ENCODE measurements around the gene MSMB. TPM values are rescaled to one million over a fixed set of nuclear protein-coding genes. Genes with fewer than 3 reads are reported as not detected.

The MSMB gene
- total RNA-seq, 1 donor from 2014 or later: not detected

DNA sequence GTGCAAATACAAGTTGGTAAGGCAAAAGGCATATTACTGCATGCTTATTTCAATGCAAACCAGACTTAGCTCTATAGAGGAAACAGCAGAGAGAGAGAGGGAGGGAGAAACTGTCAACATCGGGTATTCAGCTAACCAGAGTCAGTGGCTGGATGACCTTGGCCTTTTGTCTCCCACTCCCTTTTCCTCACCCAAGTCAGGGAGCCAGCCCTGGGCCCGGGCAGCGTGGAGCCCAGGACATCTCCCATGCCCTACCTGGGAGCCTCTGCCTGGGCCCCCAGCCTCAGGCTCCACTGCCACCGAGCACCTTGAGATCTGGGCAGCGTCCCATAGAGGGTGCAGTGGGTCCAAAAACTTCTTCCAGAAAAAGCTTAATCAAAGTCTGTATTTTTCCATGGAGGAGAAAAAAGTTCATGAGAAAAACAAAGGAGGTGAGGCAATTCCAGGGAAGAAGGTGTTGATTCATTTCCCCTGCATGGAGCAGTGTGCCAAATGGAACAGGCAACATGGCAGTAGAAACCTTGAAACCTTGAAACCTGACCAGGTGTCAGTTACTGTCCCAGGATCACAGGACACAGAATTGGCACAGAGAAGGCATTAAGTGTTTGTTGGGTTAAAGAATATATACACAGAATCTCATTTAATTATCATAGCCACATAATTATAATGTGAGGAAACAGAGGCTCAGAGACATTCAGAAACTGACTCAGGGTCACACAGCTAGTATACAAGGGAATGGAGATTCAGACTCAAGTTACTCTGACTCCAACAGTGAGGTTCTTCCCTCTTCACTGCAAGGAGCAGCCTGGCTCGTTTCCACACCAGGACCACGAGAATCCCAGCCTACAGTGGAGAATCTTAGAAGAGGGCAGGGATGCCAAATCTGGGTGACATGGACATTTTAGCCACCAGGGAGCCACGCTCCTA is 9.9 kb downstream of the MSMB start:
- no peak for DNase-seq (ENCODE audit: low spot score)

DNA sequence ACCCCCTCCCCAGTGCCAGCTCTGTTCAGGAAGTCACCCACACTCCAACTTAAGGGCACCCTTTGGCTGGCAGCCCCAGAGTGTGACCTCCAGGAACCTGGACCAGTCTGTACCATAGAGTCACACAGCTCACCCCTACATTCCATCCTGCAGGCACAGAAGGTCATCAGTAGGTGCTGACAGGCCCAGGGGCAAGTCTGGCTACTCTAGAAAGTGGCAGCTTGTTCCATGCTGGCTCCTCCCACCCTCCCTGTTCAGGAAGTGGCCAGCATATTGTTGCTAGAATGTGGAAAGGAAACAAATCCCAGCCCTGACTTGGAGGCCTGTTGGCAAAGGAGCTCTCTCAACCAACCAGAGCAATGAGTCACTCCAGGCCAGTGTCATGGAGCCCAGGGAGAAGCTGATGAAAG is 12.5 kb downstream of the MSMB start:
- no peak for DNase-seq (ENCODE audit: low spot score)

DNA sequence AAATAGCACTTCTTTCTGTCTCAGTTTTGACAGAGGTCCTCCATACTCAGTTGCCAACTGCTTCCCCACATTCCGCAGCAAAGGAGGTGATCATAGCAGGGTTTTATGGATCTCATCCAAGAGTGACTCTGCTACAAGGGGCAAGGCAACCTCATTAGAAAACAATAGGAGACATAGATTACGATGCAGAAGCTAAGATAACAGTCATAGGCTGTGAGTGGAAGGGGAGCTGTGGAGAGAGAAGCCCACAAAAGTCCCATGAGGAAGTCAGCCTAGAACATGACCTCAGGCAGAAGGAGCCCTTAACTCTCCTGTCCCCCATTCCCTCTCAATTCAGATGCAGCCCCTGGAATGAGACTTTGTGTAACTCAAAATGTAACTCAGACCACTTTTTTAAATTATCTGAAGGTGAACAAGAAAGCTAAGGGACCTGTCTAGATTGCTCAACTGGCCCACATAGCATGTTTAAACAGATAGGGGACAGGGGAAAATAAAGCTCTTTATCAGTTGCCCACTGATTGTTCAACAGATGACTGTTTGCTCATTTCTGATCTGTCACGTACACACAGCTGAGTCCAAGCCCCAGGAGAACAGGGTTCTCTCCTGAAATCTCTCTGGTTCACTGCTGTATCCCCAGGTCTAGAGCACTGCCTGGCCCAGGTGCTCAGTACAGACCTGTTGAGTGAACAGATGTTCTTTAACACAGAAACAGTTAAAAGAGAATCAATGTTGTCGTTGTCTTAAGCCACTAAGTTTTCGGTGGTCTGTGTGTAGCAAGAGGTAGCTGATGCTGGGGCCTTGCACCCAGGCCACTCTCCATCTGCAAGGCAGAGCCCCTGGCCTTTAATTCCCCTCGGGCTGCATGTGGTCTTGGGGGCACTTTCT is 14.2 kb downstream of the MSMB start:
- DNase-seq (ENCODE audit: low spot score): no peak

DNA sequence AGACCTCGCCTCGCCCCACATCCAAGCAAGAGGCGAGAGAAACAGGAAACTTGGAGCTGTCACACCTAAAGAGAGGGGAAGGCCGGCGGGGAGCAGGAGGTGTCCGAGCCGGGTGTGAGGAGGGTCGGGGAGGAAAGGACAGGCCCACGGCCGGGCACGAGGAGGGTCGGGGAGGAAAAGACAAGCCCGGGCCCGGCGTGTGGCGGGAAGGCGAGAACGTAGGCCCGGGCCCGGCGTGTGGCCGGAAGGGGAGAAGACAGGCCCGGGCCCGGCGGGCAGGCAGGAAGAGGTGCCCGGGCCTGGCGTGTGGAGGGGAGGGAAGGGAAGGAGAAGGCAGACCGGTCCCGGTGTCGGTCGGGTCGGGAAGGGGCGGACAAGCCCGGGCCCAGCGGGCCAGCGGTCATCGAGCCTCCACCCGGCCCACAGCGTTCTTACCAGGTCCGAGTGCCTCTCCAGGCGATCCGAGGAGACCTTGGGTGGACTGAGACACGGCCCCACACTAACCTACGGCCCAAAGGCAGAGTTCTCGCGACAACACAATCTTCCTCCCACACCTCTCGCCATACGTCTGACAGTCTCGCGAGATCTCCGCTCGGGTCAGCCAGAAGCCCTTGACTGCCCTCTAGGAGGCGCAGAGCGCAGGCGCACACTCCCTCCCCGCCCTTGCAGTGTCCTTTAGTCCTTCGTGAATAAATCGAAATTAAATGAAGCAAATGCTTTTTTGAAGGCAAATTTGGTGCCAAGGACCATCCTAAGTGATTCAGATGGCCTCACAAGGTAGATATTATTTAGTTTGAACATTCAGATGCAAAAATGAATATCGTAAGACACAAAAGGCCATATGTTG is 15.8 kb downstream of the MSMB start, which contains the start of gene NCOA4:
Gene NCOA4, minus strand, starts transcription at position 533 of the 847 bp plus-strand sequence. CDS start 13,943 bp downstream, outside the sequence.
- DNase-seq (ENCODE audit: low spot score): peak; percentile 99

DNA sequence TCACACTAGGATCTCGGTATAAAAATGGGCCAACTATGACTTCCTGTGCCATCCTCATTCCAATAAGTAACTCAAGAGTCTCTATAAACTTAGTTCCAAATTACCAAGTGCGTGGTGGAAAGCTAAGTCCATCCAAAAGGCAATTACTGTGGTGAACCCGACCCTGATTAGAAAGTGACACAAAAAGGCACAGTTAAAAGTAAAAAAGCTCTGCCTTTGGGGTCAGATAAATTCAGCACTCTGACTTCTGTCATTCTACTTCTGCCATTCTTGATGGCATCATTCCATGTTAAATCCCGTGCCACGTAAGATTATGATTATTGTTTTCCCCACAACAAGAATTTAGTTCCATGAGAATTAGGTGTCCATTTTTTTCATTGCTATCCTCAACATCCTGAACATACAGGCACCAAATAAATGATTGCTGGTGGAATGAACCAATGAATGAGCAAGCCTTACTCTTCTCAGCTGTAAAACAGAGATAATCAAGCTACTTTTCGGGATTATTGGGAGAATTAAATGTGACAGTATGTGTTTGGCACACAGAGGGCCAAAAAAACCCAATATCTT is 16.5 kb downstream of the MSMB start:
- DNase-seq (ENCODE audit: low spot score): no peak

DNA sequence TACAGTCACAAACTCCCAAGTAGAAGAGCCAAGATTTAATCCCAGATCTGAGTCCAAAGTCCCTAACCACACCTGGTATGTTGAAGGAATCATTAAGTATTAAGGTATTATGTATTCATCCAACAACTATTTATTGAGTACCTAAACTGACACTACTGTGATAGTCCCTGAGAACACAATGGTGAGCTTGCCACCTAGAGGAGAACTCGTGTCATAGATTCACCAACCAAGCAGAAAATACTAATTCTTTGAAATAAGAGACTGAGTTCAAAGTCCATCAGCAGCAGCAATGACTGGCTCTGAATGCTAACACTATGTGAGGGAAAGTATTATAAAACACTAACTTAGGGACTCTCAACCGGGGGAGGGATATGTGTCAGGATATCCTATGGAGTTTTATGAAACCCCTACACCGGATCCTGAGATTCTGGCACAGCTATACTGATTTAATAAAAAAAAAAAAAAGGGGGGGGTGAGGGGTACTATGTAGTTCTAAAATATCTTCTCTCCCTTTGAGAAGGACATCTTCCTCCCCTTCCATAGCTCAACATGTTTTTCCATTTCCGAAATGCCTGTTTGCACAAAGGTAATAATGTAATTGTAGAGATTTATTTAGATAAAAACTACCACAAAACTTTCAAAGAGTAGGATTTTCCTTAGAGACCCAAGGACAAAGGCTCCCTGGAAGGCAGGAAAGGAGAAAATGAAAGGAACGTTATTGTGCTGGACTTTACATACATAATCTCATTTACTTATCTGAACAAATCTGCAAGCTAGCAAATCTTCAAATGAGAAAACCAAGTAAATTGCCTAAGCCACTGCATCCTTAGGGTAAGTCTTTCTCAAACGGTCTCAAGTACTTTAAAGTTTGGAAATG is 17.2 kb downstream of the MSMB start:
- DNase-seq (ENCODE audit: low spot score): no peak

DNA sequence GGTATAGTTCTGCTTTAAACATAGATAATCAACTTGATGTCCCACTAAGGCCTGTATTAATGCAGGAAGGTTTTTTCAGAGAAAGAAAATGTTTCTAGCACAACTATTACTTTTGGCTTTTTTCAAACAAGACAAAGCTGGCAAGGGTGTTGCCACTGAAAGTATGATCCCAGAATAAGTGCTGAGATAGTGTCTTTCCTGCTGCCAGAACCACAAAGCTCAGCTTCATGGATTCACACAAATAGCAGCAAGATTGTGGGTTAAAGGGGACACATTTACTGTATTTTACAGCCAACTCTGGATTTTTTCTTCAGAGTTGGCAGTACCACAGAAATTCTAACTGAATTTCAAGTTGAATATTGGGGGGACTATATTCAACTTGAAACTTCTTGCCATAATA is 20.0 kb downstream of the MSMB start:
- no peak for DNase-seq (ENCODE audit: low spot score)

DNA sequence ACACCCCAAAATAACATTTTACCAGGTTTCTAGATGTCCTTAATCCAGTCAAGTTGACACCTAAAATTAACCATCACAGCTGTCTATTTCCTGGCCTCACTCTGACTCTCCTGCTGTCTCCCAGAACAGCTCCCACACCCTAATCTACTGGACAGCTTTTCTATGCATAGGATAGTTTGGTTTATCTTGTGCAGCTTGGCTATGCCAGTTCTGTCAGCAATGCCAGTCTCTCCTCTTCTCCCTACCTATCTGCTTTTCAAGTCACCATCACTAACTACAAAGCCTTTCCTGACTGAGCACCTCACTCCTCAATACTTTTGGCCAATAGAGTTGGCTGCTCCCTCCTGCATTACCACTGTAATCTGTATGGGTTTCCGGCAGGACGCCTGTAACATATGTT is 20.7 kb downstream of the MSMB start:
- DNase-seq (ENCODE audit: low spot score): no peak

DNA sequence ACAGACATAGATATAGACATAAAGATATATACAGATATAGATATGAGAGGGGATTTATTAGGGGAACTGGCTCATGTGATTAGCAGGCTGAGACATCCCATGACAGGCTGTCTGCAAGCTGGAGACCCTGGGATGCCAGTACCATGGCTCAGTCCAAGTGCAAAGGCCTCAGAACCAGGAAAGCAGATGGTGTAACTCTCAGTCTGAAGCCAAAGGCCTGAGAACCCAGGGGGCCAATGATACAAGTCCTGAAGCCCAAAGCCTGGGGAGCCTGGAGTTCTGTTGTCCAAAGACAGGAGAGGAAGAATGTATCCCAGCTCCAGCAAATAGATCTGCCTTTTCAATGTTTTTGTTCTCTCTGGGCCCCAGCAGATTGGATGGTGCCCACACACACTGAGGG is 21.1 kb downstream of the MSMB start:
- DNase-seq (ENCODE audit: low spot score): no peak

DNA sequence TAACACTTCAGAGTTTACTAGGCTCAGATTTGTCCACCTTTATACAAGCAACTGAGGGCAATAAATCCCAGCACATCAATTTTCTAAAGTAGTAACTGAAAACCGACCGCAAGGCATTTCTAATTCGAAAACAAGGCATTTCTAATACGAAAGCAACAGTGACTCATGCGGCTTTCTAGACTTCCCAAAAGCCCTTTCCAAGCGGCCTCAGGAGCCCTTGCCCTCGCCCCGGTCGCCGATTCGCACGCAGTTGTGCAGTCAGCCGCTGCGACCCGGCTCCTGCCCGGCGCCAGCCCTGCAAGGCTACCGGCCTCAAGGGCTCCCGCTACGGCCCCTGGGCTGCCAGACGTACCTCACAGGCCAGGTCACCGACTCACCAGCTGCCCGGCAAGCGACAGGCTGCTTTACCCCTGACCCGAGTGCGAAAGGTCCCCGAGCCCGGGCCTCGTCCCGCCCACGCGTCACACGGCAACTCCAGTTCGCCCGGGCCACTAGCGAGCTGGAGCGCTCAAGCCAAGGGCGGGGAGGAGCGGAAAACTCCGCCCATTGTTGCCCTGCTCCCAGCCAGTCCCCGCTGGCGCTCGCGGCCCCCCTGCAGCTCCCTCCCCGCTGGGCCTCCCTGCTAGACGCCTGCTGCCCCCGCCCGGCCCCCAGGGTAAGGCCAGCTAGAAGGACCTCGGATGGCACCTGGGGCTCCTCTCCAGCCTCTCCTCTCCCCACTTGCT is 22.9 kb downstream of the MSMB start:
- DNase-seq (ENCODE audit: low spot score): peak; percentile 98

DNA sequence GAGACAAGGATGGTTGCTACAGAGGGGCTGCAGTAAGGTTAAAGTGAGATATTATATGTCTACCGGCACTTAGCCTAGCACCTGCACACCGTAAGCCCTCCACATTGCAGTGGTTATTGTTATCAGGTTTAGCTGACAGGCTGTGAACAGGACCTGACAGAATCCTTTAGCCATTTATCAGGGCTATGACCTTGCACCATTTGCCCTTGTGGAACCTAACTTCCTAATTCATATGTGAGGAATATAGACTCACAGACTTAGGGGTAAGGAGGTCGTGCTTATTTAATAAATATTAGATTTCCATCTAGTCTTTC is 25.8 kb downstream of the MSMB start:
- DNase-seq (ENCODE audit: low spot score): no peak

DNA sequence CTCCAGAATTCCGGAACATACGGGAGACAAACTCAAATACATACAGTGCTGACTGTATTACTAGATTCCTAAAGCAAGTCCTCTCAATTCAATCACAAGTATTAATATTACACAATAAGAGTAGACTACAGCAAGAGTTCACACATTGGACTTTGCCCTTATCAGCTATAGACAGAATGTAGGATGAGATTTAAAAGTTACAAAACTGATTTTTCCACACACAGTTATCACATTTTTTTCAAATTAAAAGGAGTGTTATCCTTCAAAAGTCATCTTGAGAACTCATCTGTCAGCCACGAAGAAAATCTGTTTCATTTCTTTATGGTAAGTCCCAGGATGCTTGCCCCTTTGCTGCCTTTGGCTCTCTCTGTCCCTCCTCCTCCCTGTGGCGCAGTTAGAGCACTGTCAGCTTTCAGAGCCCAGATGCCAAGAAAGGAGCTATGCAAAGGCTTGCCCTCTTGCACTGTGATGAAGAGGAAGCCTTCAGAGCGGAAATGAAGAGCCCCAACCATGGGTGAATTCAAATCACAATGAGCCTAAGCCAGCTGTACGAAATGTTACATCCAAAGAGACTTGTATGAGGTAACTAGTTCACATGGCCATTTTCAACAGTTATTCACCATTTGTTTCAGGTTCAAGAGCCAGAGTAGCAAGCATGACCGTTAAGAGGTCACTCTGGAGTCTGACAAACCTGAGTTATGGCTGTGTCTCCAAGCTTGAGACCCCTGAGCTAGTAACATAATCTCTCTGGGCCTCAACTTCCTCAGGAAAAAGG is 26.3 kb downstream of the MSMB start:
- DNase-seq (ENCODE audit: low spot score): no peak

DNA sequence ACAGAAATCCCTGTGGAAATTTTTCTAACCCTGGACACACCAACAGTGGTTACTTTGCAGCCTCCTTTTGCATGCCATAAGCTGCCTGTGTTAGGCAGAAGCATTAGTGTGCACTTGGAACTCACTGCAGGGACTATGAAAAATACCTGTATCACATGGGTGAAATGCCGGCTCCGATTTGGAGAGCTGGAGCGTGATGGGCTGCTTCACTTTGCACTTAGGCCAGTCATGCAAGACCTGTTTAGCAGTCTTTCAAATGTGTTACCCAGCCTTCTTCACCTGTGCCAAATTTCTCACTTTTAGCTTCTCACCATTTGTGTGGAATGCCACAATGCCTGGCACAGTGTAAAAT is 26.9 kb downstream of the MSMB start:
- DNase-seq (ENCODE audit: low spot score): no peak

DNA sequence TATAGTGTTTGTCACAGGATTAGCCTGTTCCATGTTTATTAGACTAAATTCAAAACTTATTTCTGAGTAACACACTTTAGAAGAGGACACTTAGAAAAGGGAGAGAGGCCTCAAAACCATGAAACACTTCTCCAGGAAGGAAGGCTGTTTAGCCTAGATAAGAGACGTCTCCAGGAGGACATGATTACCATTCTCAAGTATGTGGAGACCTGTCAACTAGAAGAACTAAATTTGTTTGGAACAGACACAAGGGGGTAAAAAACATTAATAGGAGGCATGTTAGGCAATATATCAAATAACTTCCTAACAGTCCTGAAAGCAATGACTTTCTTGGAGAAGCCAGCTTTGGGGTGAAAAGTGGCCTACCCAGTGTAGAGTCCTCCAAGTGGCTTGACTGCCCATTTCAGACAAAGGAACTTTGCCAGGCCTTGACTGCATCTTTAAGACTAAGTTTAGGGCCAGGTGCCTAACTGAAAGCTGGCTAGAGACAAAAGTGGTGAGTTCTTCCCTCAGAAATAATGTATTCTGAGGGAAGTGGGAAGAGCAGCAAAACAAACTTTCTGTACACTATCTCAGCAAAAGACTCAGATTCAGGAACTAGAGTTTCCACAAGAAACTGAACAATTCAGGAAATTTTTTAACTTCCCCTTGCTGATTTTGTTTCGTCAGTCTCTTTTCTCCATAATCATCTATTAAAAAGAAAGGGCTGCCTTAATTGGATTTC is 27.5 kb downstream of the MSMB start:
- DNase-seq (ENCODE audit: low spot score): no peak

DNA sequence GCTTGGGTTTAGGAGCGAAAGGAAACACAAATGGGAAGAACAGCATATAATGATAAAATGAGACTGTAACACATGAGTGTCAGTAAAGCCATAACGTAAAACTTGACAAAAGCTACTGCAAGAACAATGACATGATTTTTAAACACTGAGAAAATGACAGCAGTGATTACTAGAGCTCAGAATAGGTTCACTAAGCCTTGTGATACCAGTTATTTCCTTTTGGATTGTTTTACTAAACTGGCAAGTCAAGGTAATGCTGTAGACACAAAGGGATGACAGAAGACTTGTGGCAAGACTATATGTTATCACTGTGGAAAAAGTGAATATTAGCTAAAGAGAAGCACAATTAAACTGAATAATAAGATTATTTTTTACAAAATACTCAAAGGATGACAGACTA is 28.3 kb downstream of the MSMB start:
- DNase-seq (ENCODE audit: low spot score): no peak

DNA sequence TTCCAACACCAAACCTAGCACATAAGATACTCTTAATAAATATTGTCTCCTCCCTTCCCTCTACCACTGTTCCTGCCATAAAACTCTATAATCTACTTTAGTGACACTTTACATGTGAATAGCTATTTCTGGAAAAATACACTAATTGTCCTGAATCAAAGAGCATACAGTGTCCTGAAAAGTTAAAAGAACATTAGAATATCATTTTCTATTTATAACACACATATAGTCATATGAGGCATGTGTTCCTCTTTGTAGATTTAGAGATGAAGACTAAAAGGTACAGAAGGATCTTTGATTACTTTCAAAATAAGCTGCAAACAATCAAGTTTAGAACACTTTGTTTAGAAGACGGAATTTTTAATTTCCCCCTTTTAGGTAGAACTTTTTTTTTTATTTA is 29.3 kb downstream of the MSMB start:
- DNase-seq (ENCODE audit: low spot score): no peak

DNA sequence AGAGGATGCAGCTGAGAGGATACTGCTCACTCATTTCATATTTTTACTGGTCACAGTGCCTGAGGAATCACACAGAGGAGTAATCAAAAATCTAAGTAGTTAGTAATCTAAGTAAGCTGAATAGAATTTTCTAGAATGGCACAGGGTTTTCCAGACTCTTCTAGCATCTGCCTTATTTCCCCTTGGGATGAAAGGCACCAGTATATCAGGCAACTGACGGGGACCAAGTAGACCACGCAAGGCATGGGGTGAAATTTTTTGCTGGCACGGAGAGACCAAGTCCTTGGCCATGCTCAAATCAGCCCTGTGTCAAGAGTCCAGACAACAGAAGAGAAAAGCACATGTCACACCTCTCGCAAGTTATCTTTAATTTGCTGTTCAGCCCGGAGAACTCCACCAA is 29.9 kb downstream of the MSMB start:
- no peak for DNase-seq (ENCODE audit: low spot score)

Data from mesenteric fat pad (tissue), 1 donor.